ENCODE results near the gene CPZ. TPM values are rescaled to one million over a fixed set of nuclear protein-coding genes. Genes with fewer than 3 reads are reported as not detected.

CPZ gene
- total and polyA plus RNA-seq, 2 donors (not counting 1 experiment from before 2014, with no cell fraction given) = not detected

DNA sequence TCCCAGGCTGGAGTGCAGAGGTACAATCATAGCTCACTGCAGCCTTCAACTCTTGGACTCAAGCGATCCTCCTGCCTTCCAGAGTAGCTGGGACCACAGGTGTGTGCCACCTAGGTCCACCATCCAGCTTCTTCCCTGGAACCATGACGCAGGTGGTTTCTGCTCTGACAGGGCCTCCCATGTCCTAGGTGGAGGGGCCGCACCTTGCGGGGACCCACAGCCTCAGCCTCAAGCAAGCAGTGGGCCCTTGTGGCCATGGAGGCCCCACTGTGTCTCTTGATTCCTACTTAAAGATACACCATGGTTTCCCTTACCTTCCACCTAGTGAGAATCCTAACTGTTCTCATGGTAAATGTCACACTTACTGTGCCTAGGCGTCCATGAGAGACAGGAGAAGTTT lies 19.3 kb upstream of the CPZ start:
- no peaks in the 10 kb centered on the region for H3K27me3 ChIP-seq (replicated peaks in 1 of 4; ENCODE audit: control extremely low read depth in 1 of 4, control insufficient read depth in 3 of 4, insufficient read depth in 4 of 4, low read length in 3 of 4)
- H3K9ac ChIP-seq (ENCODE audit: low read length) = no peak overlapping the region
- H3K4me1 Mint-ChIP-seq = no peaks in the 10 kb centered on the region
- WGBS (ENCODE audit: insufficient coverage) = 100% methylated on average over 1 of the region's 5 CpGs
- intact Hi-C loops (cut with micrococcal nuclease) = no loop called here
- no peak overlapping the region for H3K27ac ChIP-seq (ENCODE audit: low read length in 2 of 2)
- H3K27me3 Mint-ChIP-seq = peaks cover 8% of the 10 kb centered on the region
- H3K4me3 ChIP-seq (ENCODE audit: control extremely low read depth in 1 of 5, extremely low read depth in 1 of 5, insufficient read depth in 1 of 5, low read depth in 2 of 5, low read length in 4 of 5) = no peak overlapping the region
- H3K36me3 ChIP-seq (replicated peaks in 1 of 2; ENCODE audit: control extremely low read depth in 1 of 2, control insufficient read depth in 1 of 2, extremely low read depth in 1 of 2, insufficient read depth in 2 of 2, low read length in 1 of 2) = no peaks in the 10 kb centered on the region
- H3K4me1 ChIP-seq (ENCODE audit: control insufficient read depth in 2 of 2, insufficient read depth in 2 of 2, low read length in 2 of 2) = no peaks in the 10 kb centered on the region
- H3K4me3 Mint-ChIP-seq = no peak overlapping the region
- H3K79me2 ChIP-seq (ENCODE audit: control insufficient read depth, insufficient read depth, low read length) = no peaks in the 10 kb centered on the region
- H3K9me3 Mint-ChIP-seq (ENCODE audit: insufficient read depth) = no peaks in the 10 kb centered on the region
- ChIA-PET POLR2A (no interaction called here), CTCF (no interaction called here)
- no peaks in the 10 kb centered on the region for H4K20me1 ChIP-seq (ENCODE audit: control insufficient read depth, insufficient read depth, low read length, poor library complexity, severe bottlenecking)
- H3K27ac Mint-ChIP-seq = no peak overlapping the region
- DNase-seq (no peak), ATAC-seq (ENCODE audit: low read depth) (no peak)
- no peak for TF ChIP-seq EZH2 (IDR thresholded peaks at IDR 0.05; ENCODE audit: borderline replicate concordance, insufficient read depth, low read depth, low read length, poor library complexity, severe bottlenecking)
- TF ChIP-seq, protein P1, sequence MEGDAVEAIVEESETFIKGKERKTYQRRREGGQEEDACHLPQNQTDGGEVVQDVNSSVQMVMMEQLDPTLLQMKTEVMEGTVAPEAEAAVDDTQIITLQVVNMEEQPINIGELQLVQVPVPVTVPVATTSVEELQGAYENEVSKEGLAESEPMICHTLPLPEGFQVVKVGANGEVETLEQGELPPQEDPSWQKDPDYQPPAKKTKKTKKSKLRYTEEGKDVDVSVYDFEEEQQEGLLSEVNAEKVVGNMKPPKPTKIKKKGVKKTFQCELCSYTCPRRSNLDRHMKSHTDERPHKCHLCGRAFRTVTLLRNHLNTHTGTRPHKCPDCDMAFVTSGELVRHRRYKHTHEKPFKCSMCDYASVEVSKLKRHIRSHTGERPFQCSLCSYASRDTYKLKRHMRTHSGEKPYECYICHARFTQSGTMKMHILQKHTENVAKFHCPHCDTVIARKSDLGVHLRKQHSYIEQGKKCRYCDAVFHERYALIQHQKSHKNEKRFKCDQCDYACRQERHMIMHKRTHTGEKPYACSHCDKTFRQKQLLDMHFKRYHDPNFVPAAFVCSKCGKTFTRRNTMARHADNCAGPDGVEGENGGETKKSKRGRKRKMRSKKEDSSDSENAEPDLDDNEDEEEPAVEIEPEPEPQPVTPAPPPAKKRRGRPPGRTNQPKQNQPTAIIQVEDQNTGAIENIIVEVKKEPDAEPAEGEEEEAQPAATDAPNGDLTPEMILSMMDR (IDR thresholded peaks at IDR 0.05) = no peak
- H3K4me2 ChIP-seq (replicated peaks; ENCODE audit: low read depth, low read length, poor library complexity, severe bottlenecking) = no peak overlapping the region
- H3K9me3 ChIP-seq (ENCODE audit: control extremely low read depth in 1 of 3, control insufficient read depth in 2 of 3, insufficient read depth in 1 of 3, low read length in 2 of 3) = peaks cover 0 to 2% (median 0%) of the 10 kb centered on the region in 3 donors
- no peak overlapping the region for H2AFZ ChIP-seq (ENCODE audit: insufficient read depth, low read depth, low read length, poor library complexity, severe bottlenecking)

DNA sequence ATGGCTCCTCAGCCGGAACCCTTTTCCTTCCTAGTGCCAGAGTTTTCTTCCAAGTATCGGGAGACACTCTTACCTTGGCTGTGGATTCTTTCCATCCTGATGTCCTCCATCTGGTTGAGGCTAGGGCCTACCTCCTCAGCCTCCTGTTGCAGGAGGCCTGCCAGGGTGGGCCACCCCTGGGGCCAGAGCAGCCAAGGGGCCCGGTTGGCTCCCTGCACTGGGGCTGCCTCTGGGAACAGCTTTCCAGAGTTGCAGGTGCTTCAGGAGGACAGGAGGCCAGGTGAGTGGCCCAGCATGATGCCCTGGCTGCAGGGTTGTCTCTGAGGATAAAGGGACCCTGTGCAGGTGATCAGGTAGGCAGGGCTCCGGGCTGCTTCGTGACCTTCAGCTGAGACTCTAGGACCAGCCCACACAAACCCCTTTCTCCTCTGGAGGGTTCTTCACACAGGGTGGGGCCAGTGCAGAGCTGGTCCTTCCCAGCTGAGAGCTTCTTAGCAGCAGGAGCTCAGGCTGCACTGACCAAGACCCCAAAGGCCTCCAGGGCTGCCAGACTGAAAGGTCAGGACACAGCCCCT lies 17.7 kb upstream of the CPZ start:
- Histone ChIP-seq H4K20me1 (ENCODE audit: control insufficient read depth, insufficient read depth, low read length, poor library complexity, severe bottlenecking) (no peaks in the 10 kb centered on the region), H3K9me3 (ENCODE audit: control extremely low read depth in 1 of 3, control insufficient read depth in 2 of 3, insufficient read depth in 1 of 3, low read length in 2 of 3) (peaks cover 0 to 5% (median 0%) of the 10 kb centered on the region in 3 donors), H2AFZ (ENCODE audit: insufficient read depth, low read depth, low read length, poor library complexity, severe bottlenecking) (no peak overlapping the region), H3K36me3 (replicated peaks in 1 of 2; ENCODE audit: control extremely low read depth in 1 of 2, control insufficient read depth in 1 of 2, extremely low read depth in 1 of 2, insufficient read depth in 2 of 2, low read length in 1 of 2) (no peaks in the 10 kb centered on the region), H3K4me2 (replicated peaks; ENCODE audit: low read depth, low read length, poor library complexity, severe bottlenecking) (no peak overlapping the region), H3K79me2 (ENCODE audit: control insufficient read depth, insufficient read depth, low read length) (no peaks in the 10 kb centered on the region), H3K9ac (ENCODE audit: low read length) (no peak overlapping the region), H3K27ac (ENCODE audit: low read length in 2 of 2) (no peak overlapping the region), H3K4me3 (ENCODE audit: control extremely low read depth in 1 of 5, extremely low read depth in 1 of 5, insufficient read depth in 1 of 5, low read depth in 2 of 5, low read length in 4 of 5) (no peak overlapping the region), H3K4me1 (ENCODE audit: control insufficient read depth in 2 of 2, insufficient read depth in 2 of 2, low read length in 2 of 2) (no peaks in the 10 kb centered on the region), H3K27me3 (replicated peaks in 1 of 4; ENCODE audit: control extremely low read depth in 1 of 4, control insufficient read depth in 3 of 4, insufficient read depth in 4 of 4, low read length in 3 of 4) (no peaks in the 10 kb centered on the region)
- TF ChIP-seq, protein P1 (IDR thresholded peaks at IDR 0.05) = no peak
- no peak for TF ChIP-seq EZH2 (IDR thresholded peaks at IDR 0.05; ENCODE audit: borderline replicate concordance, insufficient read depth, low read depth, low read length, poor library complexity, severe bottlenecking)
- DNase-seq (no peak), ATAC-seq (ENCODE audit: low read depth) (no peak)
- Mint-ChIP-seq H3K27me3 (peaks cover 14% of the 10 kb centered on the region), H3K27ac (no peak overlapping the region), H3K9me3 (ENCODE audit: insufficient read depth) (no peaks in the 10 kb centered on the region), H3K4me1 (no peaks in the 10 kb centered on the region), H3K4me3 (no peak overlapping the region)
- WGBS (ENCODE audit: insufficient coverage) = 85% methylated on average over 5 of the region's 5 CpGs
- POLR2A ChIA-PET = no interaction called here
- CTCF ChIA-PET = no interaction called here
- intact Hi-C loops (cut with micrococcal nuclease) = no loop called here
